Raji (cell line): ENCODE data around the gene VARS1.

Experiments used
- POLR2A ChIP-seq: IDR thresholded peaks from 2 replicates; pipeline ENCODE4 v1.6.1; 2011; ENCODE audit warnings: low read depth, low read length, control low read depth; ENCODE audit not compliant: insufficient read depth

VARS1 gene

DNA sequence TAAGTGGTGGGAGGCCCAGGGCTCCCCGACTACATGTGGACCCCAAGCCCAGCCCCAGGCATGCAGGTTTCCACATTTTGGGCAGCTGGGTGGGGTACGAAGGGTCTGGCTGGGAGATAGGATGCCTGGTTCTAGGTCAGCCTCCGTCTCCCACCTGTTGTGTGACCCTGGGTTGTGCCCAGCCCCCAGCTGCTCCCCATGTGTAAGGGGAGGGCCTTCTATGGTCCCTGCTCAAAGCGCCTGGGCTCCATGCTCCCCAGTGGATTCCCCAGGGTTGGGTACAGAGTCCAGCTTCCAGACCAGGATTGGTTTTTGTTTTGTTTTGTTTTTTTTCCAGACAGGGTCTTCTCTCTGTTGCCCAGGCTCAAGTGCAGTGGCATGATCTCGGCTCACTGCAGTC, 17.4 kb downstream of the VARS1 start:
- no peak for TF ChIP-seq POLR2A

DNA sequence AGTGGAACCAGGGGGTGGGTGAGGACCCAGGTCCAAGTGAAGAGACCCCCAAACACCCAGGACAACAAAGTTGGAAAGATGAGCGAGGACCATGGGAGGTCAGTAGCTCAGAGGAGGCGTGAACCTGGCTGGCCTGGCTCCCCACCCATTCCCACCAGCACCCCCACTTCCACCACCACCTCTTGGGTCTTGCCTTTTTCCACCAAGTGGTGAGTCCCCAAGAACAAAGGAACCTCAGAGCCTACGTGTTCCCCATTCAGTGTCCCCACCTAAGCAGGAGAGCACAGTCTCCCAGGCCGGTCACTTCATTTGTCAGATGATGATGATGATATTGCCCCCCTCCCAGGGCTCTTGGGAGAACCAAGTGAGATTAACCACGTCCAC, 17.9 kb downstream of the VARS1 start:
- TF ChIP-seq POLR2A: no peak

DNA sequence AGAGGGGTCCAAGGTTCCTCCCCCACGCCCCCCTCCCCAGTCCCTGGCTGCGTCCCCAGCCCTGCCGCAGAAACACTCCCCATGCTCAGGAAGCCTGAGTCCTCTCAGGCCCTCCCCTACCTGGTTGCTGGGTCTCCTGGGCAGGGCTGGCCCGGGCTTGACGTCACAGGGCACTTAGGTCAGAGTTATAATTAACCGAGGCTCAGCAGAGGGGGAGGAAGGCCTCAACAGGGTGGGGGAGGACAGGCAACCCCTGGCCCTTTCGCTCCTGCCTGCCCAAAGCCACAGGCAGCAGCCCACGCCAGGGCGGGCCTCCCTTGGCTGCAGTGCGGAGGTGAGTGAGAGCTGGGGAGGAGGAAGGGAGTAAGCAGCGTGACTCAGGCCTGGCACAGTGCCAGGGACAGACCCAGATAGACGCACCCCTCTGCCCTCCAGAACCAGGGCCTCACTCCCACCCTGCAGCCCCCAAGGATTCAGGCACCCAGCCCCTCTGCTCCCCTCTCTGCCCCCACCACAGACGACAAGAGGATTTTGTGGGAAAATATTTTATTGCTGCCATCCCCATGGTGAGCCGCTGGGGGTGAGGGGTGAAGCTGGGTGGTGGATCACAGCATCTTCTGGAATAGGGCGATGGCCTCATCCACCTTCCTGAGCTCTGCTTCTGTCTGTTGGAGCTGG, 18.4 kb downstream of the VARS1 start, which contains the start of gene VWA7:
TSS of gene VWA7 (minus strand) at position 340 of the 678 bp plus-strand sequence. CDS start 549 bp downstream, outside the sequence.
- no peak for TF ChIP-seq POLR2A

DNA sequence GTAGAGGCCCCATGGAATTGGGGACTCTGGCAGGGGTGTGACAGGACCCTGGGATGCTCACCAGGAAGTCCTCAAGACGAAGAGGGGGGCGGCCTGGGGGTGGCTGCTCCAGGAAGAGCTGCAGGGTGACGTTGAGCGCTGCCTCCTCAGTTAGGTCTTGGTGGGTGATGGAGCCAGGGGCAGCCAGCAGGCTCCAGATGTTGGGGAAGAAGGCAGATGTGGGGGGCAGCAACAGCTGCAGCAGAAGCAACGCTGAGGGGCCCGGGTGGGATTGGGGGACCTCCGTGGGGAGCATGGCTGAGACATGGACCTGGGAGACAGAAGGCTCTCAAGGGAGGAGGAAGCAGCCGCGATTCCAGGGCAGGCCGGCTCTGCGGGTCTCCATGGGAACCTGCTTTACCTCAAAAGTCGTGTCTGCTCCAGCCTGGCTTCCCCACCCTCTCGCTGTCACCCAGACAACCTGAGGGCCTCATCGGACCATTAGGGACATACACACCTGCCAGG, 19.0 kb downstream of the VARS1 start:
- no peak for TF ChIP-seq POLR2A

DNA sequence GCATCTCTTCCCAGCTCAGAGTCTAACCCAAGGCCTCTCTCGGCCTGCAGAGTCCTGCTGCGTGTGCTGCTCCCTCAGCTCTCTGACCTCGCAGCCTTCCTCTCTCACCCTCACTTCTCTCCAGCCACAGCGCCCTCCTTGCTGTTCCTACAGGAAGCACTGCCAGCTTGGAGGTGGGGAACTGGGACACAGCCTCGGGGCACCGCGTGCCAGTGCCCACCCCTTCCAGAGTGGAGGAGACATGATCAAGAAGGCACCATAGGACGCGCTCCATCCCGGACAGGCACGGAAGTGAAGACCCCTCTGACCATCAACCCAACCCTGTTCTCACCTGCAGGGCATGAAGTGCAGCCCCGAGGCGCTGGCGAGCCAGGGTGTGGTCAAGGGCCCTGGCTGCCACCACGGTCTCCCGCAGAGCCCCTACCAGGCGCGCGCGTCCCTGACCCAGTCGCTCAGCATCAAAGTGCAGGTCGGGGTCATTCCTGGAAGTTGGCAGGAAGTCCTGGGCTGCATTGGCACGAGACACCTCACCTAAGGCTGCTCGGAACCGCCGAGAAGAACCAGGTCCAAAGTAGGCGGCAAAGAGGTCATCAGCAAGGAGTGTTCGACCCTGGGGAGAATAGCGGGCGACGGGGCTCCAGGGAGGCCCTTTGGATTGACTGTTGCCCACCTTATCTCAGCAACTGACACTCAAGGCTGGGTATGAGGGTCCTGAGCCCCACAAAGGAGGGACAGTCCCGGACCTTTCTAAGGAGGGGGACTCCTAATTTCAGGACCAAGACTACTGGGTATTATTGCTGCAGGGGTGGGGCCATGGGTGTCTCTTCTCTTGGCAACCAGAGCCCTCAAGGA, 19.7 kb downstream of the VARS1 start:
- TF ChIP-seq POLR2A: no peak

DNA sequence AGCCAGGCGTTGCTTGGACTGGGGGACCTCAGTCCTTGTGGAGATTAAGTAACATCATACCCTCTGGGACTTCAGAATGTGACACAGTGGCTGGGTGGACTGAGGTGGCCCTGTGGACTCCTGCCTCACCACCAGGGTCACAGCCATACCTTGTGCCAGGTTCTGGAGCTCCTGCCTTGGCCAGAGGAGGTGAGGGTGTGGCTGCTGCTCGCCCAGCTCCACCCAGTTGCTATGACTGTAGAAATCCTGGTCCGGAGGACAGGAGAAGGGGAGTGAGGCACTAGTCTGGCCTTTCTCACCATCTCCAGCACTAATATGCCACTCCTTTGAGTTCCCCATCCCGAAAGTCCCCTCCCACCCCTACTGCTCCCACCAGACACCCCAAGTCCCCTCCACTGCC, 20.4 kb downstream of the VARS1 start:
- no peak for TF ChIP-seq POLR2A

- no peak for TF ChIP-seq POLR2A
These were observed 23.6 kb downstream of the VARS1 start for GRCh38 chr6:31771992-31772358.

DNA sequence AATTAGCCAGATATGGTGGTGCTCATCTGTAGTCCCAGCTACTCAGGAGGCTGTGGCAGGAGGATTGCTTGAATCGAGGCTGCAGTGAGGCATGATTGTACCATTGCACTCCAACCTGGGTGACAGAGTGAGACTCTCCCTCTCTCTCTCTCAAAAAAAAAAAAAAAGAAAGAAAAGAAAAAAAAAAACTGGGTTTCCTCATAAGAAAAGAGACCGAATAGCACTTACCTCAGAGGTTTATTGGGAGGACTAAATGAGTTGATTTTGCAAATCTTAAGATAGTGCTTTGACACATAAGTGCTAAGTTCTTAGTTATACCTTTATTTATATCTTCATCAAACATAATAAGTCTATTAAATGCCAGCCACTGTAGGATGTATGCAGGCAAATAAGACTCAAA, 24.7 kb downstream of the VARS1 start:
- TF ChIP-seq POLR2A: no peak

DNA sequence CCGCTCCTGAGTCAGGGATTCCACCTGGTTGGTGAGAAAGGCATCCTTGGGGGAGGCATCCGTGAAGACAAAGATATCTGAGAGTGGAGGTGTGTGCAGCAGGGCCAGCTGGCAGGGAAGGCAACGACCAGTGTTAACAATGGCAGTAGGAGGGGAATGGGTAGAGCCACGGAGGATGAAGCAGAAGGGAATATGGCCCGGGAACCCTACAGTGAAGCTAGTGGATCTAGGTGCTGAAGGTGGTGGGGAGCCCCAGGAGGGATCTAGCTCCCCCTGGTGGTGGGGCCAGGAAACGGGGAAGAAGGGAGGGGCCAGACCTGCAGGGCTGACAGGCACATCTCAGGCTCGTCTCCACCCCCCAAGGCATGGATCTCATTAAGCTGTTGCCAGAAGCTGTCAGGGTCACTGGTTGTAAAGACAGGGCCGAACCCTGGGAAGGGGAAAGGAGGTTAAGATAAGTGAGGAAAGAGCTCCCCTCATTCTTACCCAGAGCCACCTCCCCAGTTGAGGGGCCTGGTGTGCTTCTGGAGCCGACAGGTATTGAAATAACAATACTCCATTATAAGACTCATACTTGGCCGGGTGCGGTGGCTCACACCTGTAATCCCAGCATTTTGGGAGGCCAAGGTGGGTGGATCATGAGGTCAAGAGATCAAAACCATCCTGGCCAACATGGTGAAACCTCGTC, 25.7 kb downstream of the VARS1 start:
- no peak for TF ChIP-seq POLR2A

DNA sequence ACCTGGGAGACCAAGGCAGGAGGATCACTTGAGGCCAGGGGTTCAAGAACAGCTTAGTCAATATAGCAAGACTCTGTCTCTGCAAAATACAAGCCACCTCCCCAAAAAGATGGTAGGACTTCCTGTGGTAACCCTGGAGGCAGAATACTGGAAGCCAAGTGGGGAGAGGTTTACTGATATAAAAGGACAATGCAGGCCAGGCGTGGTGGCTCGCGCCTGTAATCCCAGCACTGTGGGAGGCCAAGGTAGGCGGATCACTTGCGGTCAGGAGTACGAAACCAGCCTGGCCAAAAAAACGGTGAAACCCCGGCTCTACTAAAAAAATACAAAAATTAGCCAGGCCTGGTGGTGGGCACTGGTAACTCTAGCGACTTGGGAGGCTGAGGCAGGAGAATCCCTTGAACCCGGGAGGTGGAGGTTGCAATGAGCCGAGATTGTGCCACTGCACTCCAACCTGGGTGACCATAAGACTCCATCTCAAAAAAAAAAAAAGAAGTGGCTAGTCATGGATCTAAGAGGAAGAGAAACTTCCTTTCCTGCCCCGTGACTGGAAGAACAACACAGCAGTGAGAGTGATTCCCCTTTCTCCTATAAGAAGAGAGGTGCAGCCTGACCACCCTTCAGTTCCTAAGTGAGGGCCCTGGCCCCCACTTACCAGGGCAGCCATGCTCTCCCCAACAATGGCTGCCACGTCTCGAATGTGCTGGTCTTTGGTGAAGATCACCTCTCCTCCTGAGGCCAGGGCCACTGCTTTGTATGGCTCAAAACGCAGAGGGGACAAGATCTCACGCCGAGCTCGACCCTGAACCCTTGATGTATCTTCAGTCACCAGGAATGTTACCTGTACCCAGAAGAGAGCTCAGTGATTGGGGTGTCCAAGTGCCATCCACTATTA, 26.9 kb downstream of the VARS1 start:
- no peak for TF ChIP-seq POLR2A

- no peak for TF ChIP-seq POLR2A
These were observed 28.4 kb downstream of the VARS1 start for GRCh38 chr6:31767096-31767645.

- no peak for TF ChIP-seq POLR2A
These were observed 29.4 kb downstream of the VARS1 start for GRCh38 chr6:31765910-31766794.

DNA sequence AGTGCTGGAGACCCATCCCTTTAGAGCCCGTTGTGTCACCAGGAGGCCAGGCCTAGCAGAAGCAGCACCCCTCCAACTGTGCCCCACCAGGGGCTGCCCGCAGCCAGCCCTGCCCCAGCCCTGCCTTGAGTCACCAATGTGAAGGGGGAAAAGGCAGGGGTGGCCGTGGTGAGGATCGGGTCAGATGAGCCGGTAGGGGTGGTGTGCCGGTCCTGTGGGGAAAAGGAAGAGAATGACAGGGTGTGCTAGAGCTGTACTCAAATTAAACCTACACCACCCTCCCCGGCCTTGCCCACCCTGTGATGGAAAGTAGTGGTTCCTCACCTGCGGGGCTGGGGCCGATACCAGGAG, 30.0 kb downstream of the VARS1 start:
- TF ChIP-seq POLR2A: no peak
